Lower lobe of right lung (tissue), 2 donors: ENCODE measurements around the gene PEPD. TPM values are rescaled to one million over a fixed set of nuclear protein-coding genes. Genes with fewer than 3 reads are reported as not detected.
"Not testable (repeated sequence)": the region's sequence is repeated elsewhere in the genome, so short reads cannot be mapped to it uniquely, and the experiment has no call there.

Source experiments
- ATAC-seq, 2 donors: fragments of 200-7000 bp; cut with Tn5 transposase; one replicate each; pipeline ENCODE4 v1.9.1; 2020 to 2022; ENCODE audit warnings: mild to moderate bottlenecking in 2 of 2, moderate library complexity in 2 of 2
- DNase-seq: peaks from one replicate; pipeline ENCODE4 v3.0.0-alpha.2; 2020
- H3K27ac ChIP-seq: fragments of 200-600 bp; one replicate; pipeline ENCODE4 v1.8.0; 2022
- H3K27me3 ChIP-seq: fragments of 200-600 bp; one replicate; pipeline ENCODE4 v1.8.0; 2022; ENCODE audit warnings: low read depth
- H3K36me3 ChIP-seq: fragments of 200-600 bp; one replicate; pipeline ENCODE4 v1.8.0; 2022; ENCODE audit warnings: mild to moderate bottlenecking
- H3K4me1 ChIP-seq: fragments of 200-600 bp; one replicate; pipeline ENCODE4 v1.8.0; 2022
- H3K4me3 ChIP-seq: fragments of 200-600 bp; one replicate; pipeline ENCODE4 v1.8.0; 2022; ENCODE audit warnings: mild to moderate bottlenecking
- H3K9me3 ChIP-seq: fragments of 200-600 bp; one replicate; pipeline ENCODE4 v1.8.0; 2022
- intact Hi-C: fragments of 100-400 bp; cut with DNase I; formaldehyde crosslinking; loops from one replicate; pipeline ENCODE4 v1.11.0; 2022
- long read RNA-seq: library from polyadenylated mRNA; unstranded; transcript quantifications from one replicate; pipeline ENCODE4 v2.0.0, GENCODE V29; 2021
- total RNA-seq: library from RNA; stranded (reverse); fragmentation: NEBNext Ultra II Directional; extraction: Animal tissue kit (Norgen Biotek cat#: 25700); gene quantifications from one replicate; pipeline ENCODE4 v1.2.1, GENCODE V29; 2021
- TF ChIP-seq, protein P1 (sequence below): fragments of 200-600 bp; IDR thresholded peaks from one replicate; pipeline ENCODE4 v1.8.0; 2022; ENCODE audit warnings: antibody characterized with exemption, mild to moderate bottlenecking
- donor health status: DM: no; HTN: yes; CAD: no; lungs with severe emphysema.

The PEPD gene
- 94.0 TPM for total RNA-seq
- long read RNA-seq, transcript PEPD-201 (15 exons, 1,910 nt), result major isoform, 198 of 240 reads
- long read RNA-seq, partial matches to known transcripts, result 25 of 240 reads
- long read RNA-seq, other reads (novel, unspliced or antisense), result 11 of 240 reads

GRCh38 chr19:33521480-33522370 lies at the start of gene PEPD:
TSS of gene PEPD (minus strand) at chr19:33521791. CDS start at chr19:33521760, 31 bp downstream.
- H3K4me3 ChIP-seq, result peak within 1 kb of the TSS; percentile 99
- TF ChIP-seq, protein P1, sequence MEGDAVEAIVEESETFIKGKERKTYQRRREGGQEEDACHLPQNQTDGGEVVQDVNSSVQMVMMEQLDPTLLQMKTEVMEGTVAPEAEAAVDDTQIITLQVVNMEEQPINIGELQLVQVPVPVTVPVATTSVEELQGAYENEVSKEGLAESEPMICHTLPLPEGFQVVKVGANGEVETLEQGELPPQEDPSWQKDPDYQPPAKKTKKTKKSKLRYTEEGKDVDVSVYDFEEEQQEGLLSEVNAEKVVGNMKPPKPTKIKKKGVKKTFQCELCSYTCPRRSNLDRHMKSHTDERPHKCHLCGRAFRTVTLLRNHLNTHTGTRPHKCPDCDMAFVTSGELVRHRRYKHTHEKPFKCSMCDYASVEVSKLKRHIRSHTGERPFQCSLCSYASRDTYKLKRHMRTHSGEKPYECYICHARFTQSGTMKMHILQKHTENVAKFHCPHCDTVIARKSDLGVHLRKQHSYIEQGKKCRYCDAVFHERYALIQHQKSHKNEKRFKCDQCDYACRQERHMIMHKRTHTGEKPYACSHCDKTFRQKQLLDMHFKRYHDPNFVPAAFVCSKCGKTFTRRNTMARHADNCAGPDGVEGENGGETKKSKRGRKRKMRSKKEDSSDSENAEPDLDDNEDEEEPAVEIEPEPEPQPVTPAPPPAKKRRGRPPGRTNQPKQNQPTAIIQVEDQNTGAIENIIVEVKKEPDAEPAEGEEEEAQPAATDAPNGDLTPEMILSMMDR, result no peak
- peak within 1 kb of the TSS; percentile 78 for H3K27ac ChIP-seq
- intact Hi-C loops, result no loop called here
- ATAC-seq (peak; percentile 97 to 99), DNase-seq (peak; percentile 91)
- peaks cover 20% of the 10 kb centered on the region for H3K4me1 ChIP-seq
- no peaks in the 10 kb centered on the region for H3K27me3 ChIP-seq
- H3K9me3 ChIP-seq, result no peaks in the 10 kb centered on the region
- H3K36me3 ChIP-seq, result no peaks in the 10 kb centered on the region

DNA sequence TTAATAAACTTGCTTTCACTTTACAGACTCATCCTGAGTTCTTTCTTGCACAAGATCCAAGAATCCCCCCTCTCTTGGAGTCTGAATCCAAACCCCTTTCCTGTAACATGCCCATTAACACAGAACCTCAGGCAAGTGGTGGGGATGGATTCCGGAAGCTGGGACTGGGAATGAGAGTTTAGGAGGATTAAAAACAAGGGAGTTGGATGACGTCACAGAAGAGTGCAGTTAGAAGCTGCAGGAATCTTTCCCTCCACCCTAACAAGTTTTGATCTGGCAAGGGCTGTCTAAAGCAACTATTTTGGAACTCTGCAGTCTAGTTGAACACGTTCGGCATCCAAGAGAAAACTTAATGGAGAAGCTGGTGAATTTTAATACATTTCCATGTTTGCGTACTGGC lies 48.2 kb upstream of the PEPD start:
- ATAC-seq (no peak), DNase-seq (no peak)
- Histone ChIP-seq H3K4me3 (no peak overlapping the region), H3K36me3 (no peaks in the 10 kb centered on the region), H3K27me3 (peaks cover 15% of the 10 kb centered on the region), H3K9me3 (no peaks in the 10 kb centered on the region), H3K27ac (no peak overlapping the region), H3K4me1 (no peaks in the 10 kb centered on the region)
- TF ChIP-seq, protein P1, result no peak
- intact Hi-C loops, result no loop called here

DNA sequence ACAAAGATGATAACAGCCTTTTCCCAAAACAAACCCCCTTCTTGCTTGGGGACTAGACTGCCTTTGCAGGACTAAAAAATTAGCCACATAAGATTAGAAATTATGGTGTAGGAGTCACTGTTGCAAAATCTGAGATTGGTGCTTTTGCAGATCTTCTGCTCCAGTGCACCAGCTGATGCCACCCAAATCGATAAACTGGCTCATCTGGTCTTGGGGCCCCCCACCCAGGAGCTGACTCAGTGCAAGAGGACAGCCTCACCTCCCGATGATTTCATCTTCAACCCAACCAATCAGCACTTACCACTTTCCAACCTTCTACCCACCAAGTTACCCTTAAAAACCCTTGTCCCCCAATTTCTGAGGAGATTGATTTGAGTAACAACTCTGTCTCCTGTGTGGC lies 47.1 kb upstream of the PEPD start:
- H3K27me3 ChIP-seq, result peaks cover 20% of the 10 kb centered on the region
- no peak for ATAC-seq
- DNase-seq, result no peak
- TF ChIP-seq, protein P1, result no peak
- H3K36me3 ChIP-seq, result no peaks in the 10 kb centered on the region
- H3K27ac ChIP-seq, result no peak overlapping the region
- no peak overlapping the region for H3K4me3 ChIP-seq
- no peaks in the 10 kb centered on the region for H3K9me3 ChIP-seq
- H3K4me1 ChIP-seq, result no peaks in the 10 kb centered on the region
- intact Hi-C loops, result no loop called here

DNA sequence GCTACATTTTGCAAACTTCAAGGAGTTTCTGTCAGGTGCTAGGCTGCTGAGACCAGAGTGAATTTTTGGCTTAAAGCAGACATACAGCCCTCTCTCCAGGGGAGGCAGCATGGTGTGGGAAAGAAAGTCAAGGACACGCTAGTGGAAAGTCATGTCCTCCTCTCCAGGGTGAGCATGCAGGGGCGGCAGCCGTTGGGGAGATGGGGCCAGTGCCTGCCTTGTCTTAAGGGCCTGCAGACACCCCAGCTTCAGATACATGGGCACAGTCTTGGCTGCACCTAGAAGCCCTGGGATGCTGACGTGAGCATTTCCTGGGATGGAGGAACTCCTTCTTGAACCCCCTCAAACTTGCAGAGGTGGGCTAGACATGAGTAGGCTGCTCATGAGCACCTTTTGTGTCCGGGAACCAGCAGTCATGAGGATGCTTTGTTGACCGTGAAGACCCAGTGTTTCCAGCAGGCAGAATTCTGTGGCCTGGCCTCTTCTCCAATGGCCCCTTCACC lies 43.3 kb upstream of the PEPD start:
- TF ChIP-seq, protein P1, result no peak
- Histone ChIP-seq H3K36me3 (no peaks in the 10 kb centered on the region), H3K4me1 (no peaks in the 10 kb centered on the region), H3K27me3 (peaks cover 12% of the 10 kb centered on the region), H3K4me3 (no peak overlapping the region), H3K9me3 (no peaks in the 10 kb centered on the region), H3K27ac (no peak overlapping the region)
- DNase-seq (no peak), ATAC-seq (no peak)
- intact Hi-C loops, result no loop called here

- H3K4me3 ChIP-seq, result no peak overlapping the region
- ATAC-seq (no peak), DNase-seq (no peak)
- no peaks in the 10 kb centered on the region for H3K4me1 ChIP-seq
- H3K27ac ChIP-seq, result no peak overlapping the region
- TF ChIP-seq, protein P1, result no peak
- H3K36me3 ChIP-seq, result no peaks in the 10 kb centered on the region
- intact Hi-C loops, result no loop called here
- H3K9me3 ChIP-seq, result no peaks in the 10 kb centered on the region
- H3K27me3 ChIP-seq, result peaks cover 5% of the 10 kb centered on the region
Measured at GRCh38 chr19:33562636-33563035, 41.0 kb upstream of the PEPD start.

- H3K4me1 ChIP-seq, H3K27ac ChIP-seq, DNase-seq, H3K9me3 ChIP-seq, intact Hi-C loops, H3K27me3 ChIP-seq, H3K36me3 ChIP-seq, H3K4me3 ChIP-seq, ATAC-seq: not testable (repeated sequence)
Measured at GRCh38 chr19:33561666-33562065, 40.1 kb upstream of the PEPD start.
